HCT116 (cell line): ENCODE measurements around the gene ANKMY2. TPM values are rescaled to one million over a fixed set of nuclear protein-coding genes. Genes with fewer than 3 reads are reported as not detected.
"Not testable (repeated sequence)": the region's sequence is repeated elsewhere in the genome, so short reads cannot be mapped to it uniquely, and the experiment has no call there.

Experiments
- ATAC-seq: fragments of 200-7000 bp; cut with Tn5 transposase; 2 replicates; pipeline ENCODE4 v1.9.1; 2020; ENCODE audit warnings: mild to moderate bottlenecking, moderate library complexity
- BruUV-seq: library from RNA; stranded (reverse); fragments of 400-500 nt; replicated peaks from 2 replicates; lab custom pipeline; 2021; lab: Mats Ljungman, UMichigan
- CTCF ChIA-PET: fragments of 300-600 bp; sonication (Branson Sonifier 250); formaldehyde crosslinking; loops from one replicate; lab custom pipeline; 2021; ENCODE audit warnings: antibody characterized with exemption; lab: Charles Lee
- POLR2A ChIA-PET: fragments of 300-600, 350-600 bp; sonication (Branson Sonifier 250); formaldehyde crosslinking; loops from one replicate; lab custom pipeline; 2021; ENCODE audit warnings: antibody characterized with exemption; lab: Charles Lee
- RAD21 ChIA-PET, 2 experiments: fragments of 300-600 bp; sonication (Branson Sonifier 250); formaldehyde crosslinking; loops; one replicate each; lab custom pipeline; 2023; ENCODE audit warnings: low total read pairs in 2 of 2; ENCODE audit not compliant: uncharacterized antibody in 2 of 2, unreplicated experiment in 2 of 2, low non-redundant PET in 1 of 2; lab: Charles Lee
- DNase-seq: peaks from one replicate; pipeline ENCODE4 v3.0.0-alpha.2; 2010; ENCODE audit warnings: low read depth, low spot score
- H2AFZ ChIP-seq: fragments of 200-600 bp; shearing (Covaris generic), sonication (generic); 2 replicates; pipeline ENCODE4 v1.6.1; 2017; ENCODE audit warnings: low read depth, mixed run types, mixed read lengths, antibody characterized with exemption, low read length; ENCODE audit not compliant: poor library complexity, severe bottlenecking
- H3K27ac ChIP-seq: 2 replicates; pipeline ENCODE4 v1.5.1; 2012; ENCODE audit warnings: low read depth, low read length
- H3K27me3 ChIP-seq: fragments of 200-600 bp; sonication (generic); 2 replicates; pipeline ENCODE4 v1.6.1; 2016; ENCODE audit warnings: mixed run types, low read length, mixed read lengths; ENCODE audit not compliant: insufficient read depth
- H3K36me3 ChIP-seq, 2 experiments: fragments of 200-500 bp in 1 of 2; fragments of 200-600 bp in 1 of 2; sonication (Bioruptor generic) in 1 of 2; sonication (generic) in 1 of 2; 2 replicates each; pipeline versions ENCODE4 v1.5.1 to v1.6.1; 2014 to 2016; ENCODE audit warnings: low read length in 2 of 2, inconsistent platforms in 1 of 2, mixed read lengths in 1 of 2, mixed run types in 1 of 2; ENCODE audit not compliant: insufficient read depth in 2 of 2, control insufficient read depth in 1 of 2
- H3K4me1 ChIP-seq, 2 experiments: fragments of 200-600 bp in 1 of 2; sonication (generic) in 1 of 2; 2 replicates each; pipeline versions ENCODE4 v1.5.1 to v1.6.1; 2012 to 2017; ENCODE audit warnings: low read length in 2 of 2, inconsistent platforms in 1 of 2, mild to moderate bottlenecking in 1 of 2, mixed read lengths in 1 of 2, mixed run types in 1 of 2, moderate library complexity in 1 of 2; ENCODE audit not compliant: insufficient read depth in 2 of 2, control insufficient read depth in 1 of 2
- H3K4me2 ChIP-seq: fragments of 200-600 bp; sonication (generic); 2 replicates; pipeline ENCODE4 v1.6.1; 2017; ENCODE audit warnings: mixed run types, low read length, mixed read lengths
- H3K4me3 ChIP-seq, 2 experiments: fragments of 200-600 bp in 1 of 2; sonication (generic) in 1 of 2; replicated peaks in 1 of 2; 2 replicates each; pipeline ENCODE4 v1.5.1; 2011 to 2016; ENCODE audit warnings: low read length in 2 of 2, control low read depth in 1 of 2, low read depth in 1 of 2, mild to moderate bottlenecking in 1 of 2, mixed read lengths in 1 of 2, mixed run types in 1 of 2
- H3K79me2 ChIP-seq: fragments of 200-600 bp; sonication (generic); 2 replicates; pipeline ENCODE4 v1.6.1; 2017; ENCODE audit warnings: mild to moderate bottlenecking, mixed run types, low read length, moderate library complexity, mixed read lengths; ENCODE audit not compliant: insufficient read depth
- H3K9ac ChIP-seq: fragments of 200-600 bp; sonication (generic); 2 replicates; pipeline ENCODE4 v1.6.1; 2016; ENCODE audit warnings: low read length, mixed read lengths
- H3K9me2 ChIP-seq: fragments of 200-600 bp; sonication (generic), shearing (Covaris generic); 2 replicates; pipeline ENCODE4 v1.6.1; 2017; ENCODE audit warnings: mixed run types, mild to moderate bottlenecking, moderate library complexity; ENCODE audit not compliant: insufficient read depth
- H3K9me3 ChIP-seq, 2 experiments: fragments of 200-500 bp in 1 of 2; fragments of 200-600 bp in 1 of 2; sonication (Bioruptor generic) in 1 of 2; sonication (generic) in 1 of 2; 2 replicates each; pipeline ENCODE4 v1.6.1; 2014 to 2017; ENCODE audit warnings: low read length in 2 of 2, mixed read lengths in 2 of 2, inconsistent platforms in 1 of 2, low read depth in 1 of 2, mild to moderate bottlenecking in 1 of 2, mixed run types in 1 of 2, moderate library complexity in 1 of 2; ENCODE audit not compliant: control insufficient read depth in 1 of 2, insufficient read depth in 1 of 2
- H4K20me1 ChIP-seq: fragments of 200-600 bp; sonication (generic), shearing (Covaris generic); 2 replicates; pipeline ENCODE4 v1.6.1; 2017; ENCODE audit warnings: mixed run types, mild to moderate bottlenecking, moderate library complexity; ENCODE audit not compliant: insufficient read depth
- ATF3 ChIP-seq: IDR thresholded peaks from 2 replicates; pipeline ENCODE4 v1.6.1; 2012
- CBX3 ChIP-seq: IDR thresholded peaks from 2 replicates; pipeline ENCODE4 v1.6.1; 2012; ENCODE audit warnings: low read depth
- CEBPB ChIP-seq: IDR thresholded peaks from 2 replicates; pipeline ENCODE4 v1.6.1; 2012; ENCODE audit warnings: low read depth
- CTCF ChIP-seq, 3 experiments: fragments of 200-600 bp in 1 of 3; sonication (generic) in 1 of 3; IDR thresholded peaks in 2 of 3; conservative IDR thresholded peaks in 1 of 3; 2 replicates each; pipeline ENCODE4 v1.5.1; 2012 to 2017; ENCODE audit warnings: low read depth in 2 of 3, low read length in 2 of 3, antibody characterized with exemption in 1 of 3, borderline replicate concordance in 1 of 3, control low read depth in 1 of 3, mild to moderate bottlenecking in 1 of 3, mixed read lengths in 1 of 3, mixed run types in 1 of 3, moderate library complexity in 1 of 3; ENCODE audit not compliant: insufficient read depth in 1 of 3
- EGR1 ChIP-seq: IDR thresholded peaks from 2 replicates; pipeline ENCODE4 v1.6.1; 2012; ENCODE audit warnings: low read depth
- ELF1 ChIP-seq: IDR thresholded peaks from 2 replicates; pipeline ENCODE4 v1.6.1; 2012; ENCODE audit warnings: low read depth, borderline replicate concordance
- EZH2 ChIP-seq: fragments of 200-600 bp; sonication (generic); IDR thresholded peaks from 2 replicates; pipeline ENCODE4 v1.6.1; 2017; ENCODE audit warnings: antibody characterized with exemption, mixed run types
- FOSL1 ChIP-seq: IDR thresholded peaks from 2 replicates; pipeline ENCODE4 v1.6.1; 2012; ENCODE audit warnings: low read depth
- JUND ChIP-seq: IDR thresholded peaks from 2 replicates; pipeline ENCODE4 v1.6.1; 2012
- MAX ChIP-seq: IDR thresholded peaks from 2 replicates; pipeline ENCODE4 v1.6.1; 2012
- POLR2A ChIP-seq: IDR thresholded peaks from 2 replicates; pipeline ENCODE4 v1.7.0; 2011; ENCODE audit warnings: borderline replicate concordance; ENCODE audit not compliant: insufficient read depth, insufficient read length; ENCODE audit errors: extremely low read depth
- POLR2AphosphoS5 ChIP-seq: IDR thresholded peaks from 2 replicates; pipeline ENCODE4 v1.6.1; 2011; ENCODE audit warnings: mild to moderate bottlenecking, low read depth, low read length, moderate library complexity
- RAD21 ChIP-seq: IDR thresholded peaks from 2 replicates; pipeline ENCODE4 v1.6.1; 2012; ENCODE audit warnings: low read depth, mild to moderate bottlenecking
- SP1 ChIP-seq: IDR thresholded peaks from 2 replicates; pipeline ENCODE4 v1.6.1; 2012; ENCODE audit warnings: low read depth
- TCF7L2 ChIP-seq: IDR thresholded peaks from 2 replicates; pipeline ENCODE4 v1.7.0; 2011; ENCODE audit warnings: borderline replicate concordance, inconsistent platforms; ENCODE audit not compliant: insufficient read depth, insufficient read length; ENCODE audit errors: extremely low read depth
- YY1 ChIP-seq: IDR thresholded peaks from 2 replicates; pipeline ENCODE4 v1.6.1; 2011; ENCODE audit warnings: low read length, low read depth, moderate library complexity, mild to moderate bottlenecking; ENCODE audit not compliant: insufficient replicate concordance; ENCODE audit errors: extremely low read depth
- ZFX ChIP-seq: fragments of 450-650 bp; IDR thresholded peaks from 2 replicates; pipeline ENCODE4 v1.6.1; 2017
- ZNF274 ChIP-seq: fragments of 200-500 bp; sonication (Bioruptor generic); IDR thresholded peaks from 2 replicates; pipeline ENCODE4 v1.6.1; 2014; ENCODE audit warnings: mild to moderate bottlenecking, low read depth, low read length, inconsistent platforms
- intact Hi-C: fragments of 100-400 bp; cut with micrococcal nuclease; formaldehyde crosslinking; loops from 2 replicates; pipeline ENCODE4 v1.10.0; 2022
- total RNA-seq: library from RNA; stranded (reverse); gene quantifications from one replicate; pipeline ENCODE4 v1.2.1, GENCODE V29; 2021; ENCODE audit not compliant: unreplicated experiment

The ANKMY2 gene
- total RNA-seq, 1 experiment from 2014 or later = 24.9 TPM

- Histone ChIP-seq H4K20me1 (no peaks in the 10 kb centered on the region), H3K4me1 (no peaks in the 10 kb centered on the region)
- TF ChIP-seq TCF7L2 = no peak
- TF ChIP-seq EZH2 = no peak
- no peak for TF ChIP-seq CBX3
- TF ChIP-seq ZNF274 = no peak
- TF ChIP-seq CTCF (IDR thresholded peaks at IDR 0.05 in 2 of 3, conservative IDR thresholded peaks at IDR 0.05 in 1 of 3; ENCODE audit: borderline replicate concordance in 1 of 3, insufficient read depth in 1 of 3, low read depth in 2 of 3, low read length in 2 of 3) = no peak
- TF ChIP-seq ATF3 = no peak
- TF ChIP-seq RAD21 = no peak
- TF ChIP-seq SP1 = no peak
- TF ChIP-seq YY1 = no peak
- TF ChIP-seq MAX = no peak
- no peak for TF ChIP-seq ZFX
- TF ChIP-seq POLR2AphosphoS5 = no peak
- TF ChIP-seq POLR2A = no peak
- no peak for TF ChIP-seq EGR1
- TF ChIP-seq FOSL1 = no peak
- no peak for TF ChIP-seq JUND
- no peak for TF ChIP-seq CEBPB
- no peak for TF ChIP-seq ELF1
- TF ChIP-seq, all 23 proteins: peak for 0
- Histone ChIP-seq H3K9me3 (no peaks in the 10 kb centered on the region), H3K4me3 (no peak overlapping the region), H3K27ac (no peak overlapping the region), H3K9ac (no peak overlapping the region), H3K79me2 (no peaks in the 10 kb centered on the region), H3K4me2 (no peak overlapping the region), H3K36me3 (peaks cover 36 to 49% of the 10 kb centered on the region in 2 experiments), H3K9me2 (no peaks in the 10 kb centered on the region), H2AFZ (no peak overlapping the region), H3K27me3 (no peaks in the 10 kb centered on the region)
- no TSS peak for BruUV-seq
- DNase-seq (no peak), ATAC-seq (no peak)
- ChIA-PET RAD21 (no interaction called here), POLR2A (no interaction called here), CTCF (interaction anchor here (1.0 kb wide), 1 partner anchor 10 kb away, joined by 3 read pairs; no protein-coding TSS in a partner anchor)
- intact Hi-C loops = no loop called here
These were observed 39.4 kb upstream of the ANKMY2 start for GRCh38 chr7:16684935-16685334.

- H3K9me3 ChIP-seq, H3K4me3 ChIP-seq, H3K27me3 ChIP-seq, ATAC-seq, DNase-seq, H3K27ac ChIP-seq, intact Hi-C loops, BruUV-seq, H2AFZ ChIP-seq, H3K4me2 ChIP-seq, H3K9me2 ChIP-seq, H3K4me1 ChIP-seq, POLR2A ChIA-PET, H3K9ac ChIP-seq, H4K20me1 ChIP-seq, RAD21 ChIA-PET, CTCF ChIA-PET: not testable (repeated sequence)
- H3K36me3 ChIP-seq = peaks cover 27 to 43% of the 10 kb centered on the region in 2 experiments
- H3K79me2 ChIP-seq = peaks cover 45% of the 10 kb centered on the region
These were observed 33.4 kb upstream of the ANKMY2 start for GRCh38 chr7:16678645-16679566.
